GM19372 (cell line): Measurements from ENCODE around the gene ZNF587B.
"Not testable (repeated sequence)": the region's sequence is repeated elsewhere in the genome, so short reads cannot be mapped to it uniquely, and the experiment has no call there.

Experiments used
- ATAC-seq: cut with Tn5 transposase; IDR thresholded peaks from one replicate; pipeline ENCODE4 v1.9.1; 2021; ENCODE audit warnings: mild to moderate bottlenecking, low read depth, moderate library complexity; ENCODE audit not compliant: unreplicated experiment

The ZNF587B gene

DNA sequence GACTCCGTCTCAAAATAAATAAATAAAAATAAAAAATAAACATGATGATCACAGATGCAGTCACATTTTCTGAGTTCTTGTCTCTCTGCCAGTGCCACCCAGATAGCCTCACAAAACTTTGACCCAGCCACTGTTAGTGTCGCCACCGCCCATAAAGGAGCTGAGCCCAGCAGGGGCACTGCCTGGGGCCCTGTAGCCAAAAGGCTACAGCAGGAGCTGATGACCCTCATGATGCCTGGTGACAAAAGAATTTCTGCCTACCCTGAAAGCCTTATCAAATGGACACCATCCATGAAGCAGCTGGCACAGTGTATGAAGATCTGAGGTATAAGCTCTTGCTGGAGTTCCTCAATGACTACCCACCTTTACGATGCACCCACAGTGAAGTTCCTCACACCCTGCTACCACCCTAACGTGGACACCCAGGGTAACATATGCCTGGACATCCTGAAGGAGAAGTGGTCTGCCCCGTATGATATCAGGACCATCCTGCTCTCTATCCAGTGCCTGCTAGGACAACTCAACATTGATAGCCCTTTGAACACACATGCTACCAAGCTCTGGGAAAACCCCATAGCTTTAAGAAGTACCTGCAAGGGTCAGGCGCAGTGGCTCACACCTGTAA lies 37.9 kb downstream of the ZNF587B start:
- ATAC-seq = no peak

DNA sequence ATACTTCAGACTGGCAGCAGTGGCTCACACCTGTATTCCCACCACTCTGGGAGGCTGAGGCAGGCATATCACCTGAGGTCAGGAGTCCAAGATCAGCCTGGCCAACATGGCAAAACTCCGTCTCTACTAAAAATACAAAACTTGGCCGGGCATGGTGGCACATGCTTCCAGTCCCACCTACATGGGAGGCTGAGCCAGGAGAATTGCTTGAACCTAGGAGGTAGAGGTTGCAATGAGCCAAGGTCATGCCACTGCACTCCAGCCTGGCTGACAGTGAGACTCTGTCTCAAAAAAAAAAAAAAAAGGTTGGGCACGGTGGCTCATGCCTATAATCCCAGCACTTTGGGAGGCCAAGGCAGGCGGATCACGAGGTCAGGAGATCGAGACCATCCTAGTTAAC lies 39.6 kb downstream of the ZNF587B start:
- not testable (repeated sequence) for ATAC-seq

DNA sequence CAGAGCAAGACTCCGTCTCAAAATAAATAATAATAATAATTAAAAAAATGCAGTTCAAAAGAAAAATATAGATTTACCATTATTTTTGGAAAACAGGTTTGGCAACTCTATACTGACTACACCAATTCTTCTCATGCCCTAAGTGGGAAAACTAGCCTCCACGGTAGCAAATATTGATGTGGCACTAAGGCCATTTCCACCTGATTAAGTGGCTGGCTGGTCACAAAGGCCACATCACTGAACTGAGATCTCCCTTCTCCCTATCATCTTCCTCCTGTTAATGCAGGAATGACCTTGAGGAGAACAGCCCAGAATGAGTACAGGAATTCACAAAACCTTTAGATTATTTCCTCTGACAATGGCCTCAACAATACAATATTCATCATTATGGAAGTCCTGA lies 40.1 kb downstream of the ZNF587B start:
- no peak for ATAC-seq

DNA sequence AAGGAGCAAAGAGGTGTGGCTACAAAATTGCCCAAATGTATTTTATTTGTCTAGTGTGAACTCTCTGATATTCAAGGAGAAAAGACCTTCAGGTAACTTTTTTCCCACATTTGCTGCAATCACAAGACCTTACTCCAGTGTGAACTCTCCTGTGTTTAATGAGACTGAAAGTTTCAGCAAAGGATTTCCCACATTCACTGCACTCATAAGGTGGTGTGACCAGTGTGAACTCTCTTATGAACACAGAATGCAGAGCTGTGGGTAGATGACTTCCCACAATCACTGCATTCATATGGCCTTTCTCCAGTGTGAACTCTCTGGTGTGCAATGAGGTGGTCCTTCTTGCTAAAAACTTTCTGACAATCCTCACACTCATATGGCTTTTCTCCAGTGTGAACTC lies 42.4 kb downstream of the ZNF587B start:
- ATAC-seq = no peak

DNA sequence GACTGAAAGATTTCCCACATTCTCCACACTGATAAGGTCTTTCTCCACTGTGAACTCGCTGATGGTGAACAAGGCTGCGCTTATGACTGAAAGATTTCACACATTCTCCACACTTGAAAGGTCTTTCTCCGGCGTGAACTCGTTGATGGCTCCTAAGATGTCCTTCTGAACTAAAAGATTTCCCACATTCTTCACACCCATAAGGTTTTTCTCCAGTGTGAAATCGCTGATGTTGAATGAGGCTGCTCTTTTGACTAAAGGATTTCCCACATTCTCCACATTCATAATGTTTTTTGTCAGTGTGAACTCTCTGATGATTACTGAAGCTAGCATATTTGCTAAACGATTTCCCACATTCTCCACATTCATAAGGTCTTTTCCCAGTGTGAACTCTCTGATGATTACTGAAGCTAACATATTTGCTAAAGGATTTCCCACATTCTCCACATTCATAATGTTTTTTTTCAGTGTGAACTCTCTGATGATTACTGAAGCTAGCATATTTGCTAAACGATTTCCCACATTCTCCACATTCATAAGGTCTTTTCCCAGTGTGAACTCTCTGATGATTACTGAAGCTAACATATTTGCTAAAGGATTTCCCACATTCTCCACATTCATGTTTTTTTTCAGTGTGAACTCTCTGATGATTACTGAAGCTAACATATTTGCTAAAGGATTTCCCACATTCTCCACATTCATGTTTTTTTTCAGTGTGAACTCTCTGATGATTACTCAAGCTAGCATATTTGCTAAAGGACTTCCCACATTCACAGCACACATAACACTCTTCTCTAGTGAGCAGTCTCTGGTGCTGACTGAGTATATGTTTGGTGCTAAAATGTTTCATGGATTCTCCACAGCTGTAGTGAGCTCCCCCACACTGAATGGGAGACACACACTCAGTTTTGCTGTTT lies 44.0 kb downstream of the ZNF587B start:
- ATAC-seq = not testable (repeated sequence)

DNA sequence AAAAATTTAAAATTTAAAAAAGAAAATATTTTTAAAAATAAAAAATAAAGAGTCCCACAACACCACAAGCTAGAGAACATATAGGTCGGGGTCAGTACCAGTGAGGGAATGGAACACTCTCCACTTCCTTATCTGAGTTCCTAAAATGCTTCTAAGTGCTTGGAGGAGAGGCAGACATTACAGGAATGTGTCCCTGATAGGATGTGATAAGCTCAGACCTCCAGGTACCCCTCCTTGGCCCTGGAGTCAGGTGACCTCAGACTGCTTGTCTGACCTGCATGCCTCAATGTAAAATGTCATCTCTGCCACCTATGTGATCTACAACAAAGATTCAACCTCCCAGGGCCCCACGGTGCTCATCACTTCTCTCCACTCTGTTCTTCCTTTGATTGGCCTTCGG lies 55.9 kb downstream of the ZNF587B start:
- ATAC-seq = no peak

DNA sequence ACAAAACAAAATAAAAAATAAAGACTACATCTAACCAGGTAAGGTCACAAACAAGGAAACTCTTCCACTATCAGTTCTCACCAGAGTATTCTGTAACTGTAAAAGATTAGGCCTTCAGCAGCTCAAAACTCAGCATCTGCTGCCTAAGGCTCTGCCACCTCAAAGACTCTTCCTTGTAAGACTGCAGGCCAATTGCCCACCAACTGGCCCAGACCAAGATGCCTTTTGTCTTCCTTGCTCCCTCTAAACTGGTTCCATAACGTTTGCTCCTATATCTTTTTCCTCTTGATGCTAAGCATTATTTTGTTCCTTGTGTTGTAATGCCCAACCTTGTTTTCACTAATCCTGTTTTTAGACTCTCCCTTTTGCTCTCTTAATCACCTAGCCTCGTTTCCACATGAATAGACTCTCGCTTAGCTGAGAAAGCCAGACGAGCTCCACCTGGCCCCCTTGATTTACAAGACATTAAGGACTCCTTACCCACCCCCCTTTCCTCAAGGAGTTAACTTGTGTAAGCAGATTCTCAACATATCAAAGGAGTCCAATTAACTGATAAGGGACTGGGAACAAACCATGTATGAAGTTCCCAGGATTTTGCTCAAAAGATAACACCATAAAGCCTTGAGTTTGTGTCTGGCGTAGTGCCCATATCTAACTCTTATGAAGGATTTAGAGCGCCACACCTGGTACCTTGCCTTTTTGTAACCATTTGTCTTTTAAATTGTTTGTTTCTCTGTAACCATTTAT lies 57.3 kb downstream of the ZNF587B start:
- ATAC-seq = no peak

DNA sequence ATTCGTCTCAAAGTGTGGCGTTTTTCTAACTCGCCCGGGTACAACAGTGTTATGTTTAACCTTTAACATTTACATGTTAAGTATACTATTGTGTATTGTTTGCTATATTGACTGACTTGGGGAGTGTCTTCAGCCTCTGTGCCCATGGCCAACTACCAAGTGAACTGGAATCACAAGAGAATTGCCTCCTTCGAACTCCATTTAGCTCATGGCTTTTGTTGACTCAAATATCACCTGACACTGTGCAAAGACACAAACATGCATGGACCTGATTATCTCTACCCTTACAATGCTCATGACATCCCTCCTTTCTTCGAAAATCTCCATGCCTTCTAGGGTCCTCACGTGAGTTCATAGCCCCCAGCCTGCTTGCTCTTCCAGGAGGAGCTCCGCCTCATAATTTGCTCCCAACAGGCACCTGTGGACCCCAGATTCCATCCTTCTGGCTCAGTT lies 58.0 kb downstream of the ZNF587B start:
- no peak for ATAC-seq

DNA sequence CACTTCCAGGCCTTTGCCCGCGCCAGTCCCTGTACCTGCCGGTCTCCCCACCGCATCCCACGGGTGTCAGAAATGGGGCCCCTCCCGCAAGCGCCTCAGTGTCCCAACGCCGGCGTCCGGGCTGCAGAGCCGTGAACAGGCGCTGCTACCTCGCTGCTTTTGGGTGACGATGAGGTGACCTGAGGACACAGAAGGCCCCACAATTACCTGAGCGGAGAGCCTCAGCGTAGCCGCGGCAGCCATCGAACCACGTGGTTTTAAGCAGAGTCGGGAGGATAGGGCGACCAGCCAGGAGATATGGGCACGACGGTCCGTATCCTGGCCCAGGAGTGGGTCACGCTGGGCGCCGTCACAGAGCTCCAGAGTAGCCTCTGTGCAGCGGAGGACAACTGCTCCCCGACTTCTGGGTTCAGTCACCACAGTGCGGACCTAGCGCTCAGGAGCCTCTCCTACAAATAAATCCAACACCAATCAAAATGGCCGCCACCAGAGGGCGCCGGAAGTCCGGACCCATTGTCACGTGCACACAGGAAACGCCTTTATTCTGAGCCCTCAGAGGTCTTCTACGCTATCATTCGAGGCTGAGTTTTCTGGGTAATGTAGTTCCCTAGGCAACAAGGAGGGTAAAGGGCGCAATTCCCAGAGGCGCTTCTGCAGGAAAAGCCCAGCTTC lies 58.6 kb downstream of the ZNF587B start, which contains the start of gene ZNF814:
TSS of gene ZNF814 (minus strand) at position 478 of the 672 bp plus-strand sequence. CDS start at position 243, 235 bp downstream.
- no peak for ATAC-seq

DNA sequence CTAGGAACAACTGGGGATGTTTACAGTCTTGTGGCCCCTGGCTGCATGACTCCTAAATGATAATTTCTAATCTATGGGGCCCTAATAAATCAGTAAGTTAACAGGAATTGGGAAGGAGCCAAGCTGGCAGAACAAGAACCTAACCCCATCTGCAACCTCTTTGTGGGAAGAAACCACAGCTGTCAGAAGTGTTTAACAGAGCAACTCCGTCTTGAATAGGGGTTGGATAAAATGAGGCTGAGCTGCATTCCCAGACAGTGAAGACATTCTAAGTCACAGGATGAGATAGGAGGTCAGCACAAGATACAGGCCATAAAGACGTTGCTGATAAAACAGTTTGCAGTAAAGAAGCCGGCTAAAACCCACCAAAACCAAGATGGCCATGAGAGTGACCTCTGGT lies 60.6 kb downstream of the ZNF587B start:
- not testable (repeated sequence) for ATAC-seq
